Measurements from ENCODE around the gene P2RX5. TPM values are rescaled to one million over a fixed set of nuclear protein-coding genes. Genes with fewer than 3 reads are reported as not detected.

P2RX5 gene
- total RNA-seq, 6 experiments from 2014 or later, result 5.2 to 16.1 (median 7.0) TPM

DNA sequence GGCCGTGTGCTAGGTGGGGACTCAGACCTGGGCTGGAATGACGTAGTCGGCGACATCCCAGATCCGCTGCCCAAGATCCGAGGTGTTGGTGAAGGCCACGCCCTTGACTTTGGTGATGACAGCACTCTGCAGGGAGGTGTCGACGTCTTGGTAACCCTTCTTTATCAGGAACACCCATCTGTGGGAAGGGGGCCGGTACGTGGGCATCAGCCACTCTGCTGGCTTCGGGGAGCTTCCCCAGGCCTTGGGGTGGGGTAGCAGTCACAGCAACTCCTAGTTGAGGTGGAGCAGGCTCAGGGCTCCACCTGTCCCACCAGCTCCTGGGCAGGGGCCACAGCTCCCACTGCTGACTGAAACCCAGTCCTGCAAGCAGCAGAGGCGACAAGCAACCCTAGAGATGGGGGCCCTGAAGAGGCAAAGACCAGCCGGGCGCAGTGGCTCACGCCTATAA, 4.3 kb downstream of the P2RX5 start:
- Mint-ChIP-seq H3K4me3 (no peak overlapping the region), H3K36me3 (ENCODE audit: low read depth) (no peaks in the 10 kb centered on the region), H3K9me3 (no peaks in the 10 kb centered on the region), H3K27me3 (ENCODE audit: insufficient read depth) (peaks cover 2% of the 10 kb centered on the region), H3K4me1 (ENCODE audit: low read depth) (peaks cover 6% of the 10 kb centered on the region; the same call in 1 of the 2 replicates), H3K27ac (no peak overlapping the region)
- TF ChIP-seq, protein P1, sequence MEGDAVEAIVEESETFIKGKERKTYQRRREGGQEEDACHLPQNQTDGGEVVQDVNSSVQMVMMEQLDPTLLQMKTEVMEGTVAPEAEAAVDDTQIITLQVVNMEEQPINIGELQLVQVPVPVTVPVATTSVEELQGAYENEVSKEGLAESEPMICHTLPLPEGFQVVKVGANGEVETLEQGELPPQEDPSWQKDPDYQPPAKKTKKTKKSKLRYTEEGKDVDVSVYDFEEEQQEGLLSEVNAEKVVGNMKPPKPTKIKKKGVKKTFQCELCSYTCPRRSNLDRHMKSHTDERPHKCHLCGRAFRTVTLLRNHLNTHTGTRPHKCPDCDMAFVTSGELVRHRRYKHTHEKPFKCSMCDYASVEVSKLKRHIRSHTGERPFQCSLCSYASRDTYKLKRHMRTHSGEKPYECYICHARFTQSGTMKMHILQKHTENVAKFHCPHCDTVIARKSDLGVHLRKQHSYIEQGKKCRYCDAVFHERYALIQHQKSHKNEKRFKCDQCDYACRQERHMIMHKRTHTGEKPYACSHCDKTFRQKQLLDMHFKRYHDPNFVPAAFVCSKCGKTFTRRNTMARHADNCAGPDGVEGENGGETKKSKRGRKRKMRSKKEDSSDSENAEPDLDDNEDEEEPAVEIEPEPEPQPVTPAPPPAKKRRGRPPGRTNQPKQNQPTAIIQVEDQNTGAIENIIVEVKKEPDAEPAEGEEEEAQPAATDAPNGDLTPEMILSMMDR (IDR thresholded peaks at IDR 0.05), result no peak; the same call in 1 of the 2 replicates
- no peak for DNase-seq

- H3K4me3 Mint-ChIP-seq, result no peak overlapping the region
- peaks cover 6% of the 10 kb centered on the region; the same call in 1 of the 2 replicates for H3K4me1 Mint-ChIP-seq (ENCODE audit: low read depth)
- H3K9me3 Mint-ChIP-seq, result no peaks in the 10 kb centered on the region
- no peak for DNase-seq
- TF ChIP-seq, protein P1 (IDR thresholded peaks at IDR 0.05), result no peak
- no peaks in the 10 kb centered on the region; the same call in 1 of the 2 replicates for H3K27me3 Mint-ChIP-seq (ENCODE audit: insufficient read depth)
- H3K27ac Mint-ChIP-seq, result no peak overlapping the region
- no peaks in the 10 kb centered on the region for H3K36me3 Mint-ChIP-seq (ENCODE audit: low read depth)
These were observed 5.8 kb downstream of the P2RX5 start for GRCh38 chr17:3690094-3690715.

DNA sequence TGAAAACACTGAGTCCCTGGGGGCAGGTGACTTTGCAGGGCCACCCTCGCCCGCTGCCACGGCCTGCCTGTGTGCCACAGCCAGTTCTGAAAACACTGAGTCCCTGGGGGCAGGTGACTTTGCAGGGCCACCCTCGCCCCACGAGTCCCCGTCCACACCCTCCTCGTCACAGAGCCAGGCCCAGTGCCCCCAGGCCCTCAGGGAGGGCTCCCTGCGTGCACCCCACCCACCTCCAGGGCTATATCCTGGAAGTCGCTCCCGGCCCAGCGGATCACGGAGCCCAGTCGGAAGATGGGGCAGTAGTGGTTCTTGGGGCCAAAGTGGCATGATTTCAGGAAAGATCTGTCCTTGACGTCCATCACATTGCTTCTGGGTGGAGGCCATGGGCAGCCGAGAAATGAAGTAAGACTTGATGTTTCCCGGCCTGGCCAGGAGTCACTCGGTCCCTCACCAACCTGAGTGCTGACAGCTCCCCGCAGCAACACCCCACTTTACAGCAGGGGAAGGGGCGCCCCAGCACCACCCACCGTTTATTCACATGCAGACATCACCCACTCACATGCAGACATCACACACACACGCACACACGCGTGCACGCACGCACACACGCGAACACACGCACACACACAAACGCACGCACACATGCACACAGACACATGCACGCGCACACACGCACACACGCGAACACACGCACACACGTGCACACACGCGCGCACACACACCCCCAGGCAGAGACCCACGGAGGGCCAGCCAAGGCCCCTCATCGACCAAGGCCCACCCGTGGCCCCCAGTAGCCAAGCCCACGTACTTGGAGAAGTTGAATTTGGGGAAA, 6.5 kb downstream of the P2RX5 start:
- TF ChIP-seq, protein P1 (IDR thresholded peaks at IDR 0.05), result no peak
- H3K9me3 Mint-ChIP-seq, result no peaks in the 10 kb centered on the region
- no peak overlapping the region for H3K27ac Mint-ChIP-seq
- no peak for DNase-seq
- H3K4me1 Mint-ChIP-seq (ENCODE audit: low read depth), result peaks cover 1% of the 10 kb centered on the region; the same call in 1 of the 2 replicates
- H3K27me3 Mint-ChIP-seq (ENCODE audit: insufficient read depth), result no peaks in the 10 kb centered on the region; the same call in 1 of the 2 replicates
- no peaks in the 10 kb centered on the region for H3K36me3 Mint-ChIP-seq (ENCODE audit: low read depth)
- H3K4me3 Mint-ChIP-seq, result no peak overlapping the region

- Mint-ChIP-seq H3K9me3 (no peaks in the 10 kb centered on the region), H3K36me3 (ENCODE audit: low read depth) (no peaks in the 10 kb centered on the region), H3K27me3 (ENCODE audit: insufficient read depth) (no peaks in the 10 kb centered on the region; the same call in 1 of the 2 replicates), H3K27ac (no peak overlapping the region), H3K4me3 (no peak overlapping the region), H3K4me1 (ENCODE audit: low read depth) (no peaks in the 10 kb centered on the region)
- TF ChIP-seq, protein P1 (IDR thresholded peaks at IDR 0.05), result no peak
- no peak for DNase-seq
These were observed 7.1 kb downstream of the P2RX5 start for GRCh38 chr17:3688852-3689261.

GRCh38 chr17:3688027-3688553, 7.9 kb downstream of the P2RX5 start:
- Mint-ChIP-seq H3K9me3 (no peaks in the 10 kb centered on the region), H3K27ac (no peak overlapping the region), H3K4me3 (no peak overlapping the region), H3K36me3 (ENCODE audit: low read depth) (no peaks in the 10 kb centered on the region), H3K4me1 (ENCODE audit: low read depth) (no peaks in the 10 kb centered on the region), H3K27me3 (ENCODE audit: insufficient read depth) (peaks cover under 1% of the 10 kb centered on the region; the same call in 1 of the 2 replicates)
- DNase-seq, result no peak
- TF ChIP-seq, protein P1 (IDR thresholded peaks at IDR 0.05), result no peak
